GM19239 (cell line): ENCODE results near the gene FAM83D.
"Not testable (repeated sequence)": the region's sequence is repeated elsewhere in the genome, so short reads cannot be mapped to it uniquely, and the experiment has no call there.

ENCODE experiments used
- DNase-seq: peaks from one replicate; pipeline ENCODE4 v3.0.0; 2011; ENCODE audit warnings: low spot score; ENCODE audit not compliant: insufficient read length
- FAIRE-seq: peaks from 2 replicates; lab custom pipeline; 2011; peaks lifted over from hg19 to GRCh38; lab: Jason Lieb, UNC

FAM83D gene

GRCh38 chr20:38931984-38932383 is 5.8 kb downstream of the FAM83D start:
- no peak for FAIRE-seq
- no peak for DNase-seq

- FAIRE-seq (no peak), DNase-seq (no peak)
These were observed 6.4 kb downstream of the FAM83D start for GRCh38 chr20:38932457-38933120.

GRCh38 chr20:38934530-38934929 is 8.3 kb downstream of the FAM83D start:
- FAIRE-seq (no peak), DNase-seq (no peak)

GRCh38 chr20:38935285-38935684 is 9.1 kb downstream of the FAM83D start:
- no peak for DNase-seq
- no peak for FAIRE-seq

- DNase-seq (no peak), FAIRE-seq (no peak)
These were observed 9.8 kb downstream of the FAM83D start for GRCh38 chr20:38935967-38936407.

GRCh38 chr20:38937000-38937399 is 10.8 kb downstream of the FAM83D start:
- FAIRE-seq (no peak), DNase-seq (no peak)

GRCh38 chr20:38937978-38938473 is 11.8 kb downstream of the FAM83D start:
- no peak for DNase-seq
- no peak for FAIRE-seq

- DNase-seq (no peak), FAIRE-seq (no peak)
These were observed 13.5 kb downstream of the FAM83D start for GRCh38 chr20:38939686-38940085.

- DNase-seq = no peak
- no peak for FAIRE-seq
These were observed 14.4 kb downstream of the FAM83D start for GRCh38 chr20:38940644-38941043.

- no peak for DNase-seq
- FAIRE-seq = no peak
These were observed 15.6 kb downstream of the FAM83D start for GRCh38 chr20:38941726-38942389.

GRCh38 chr20:38945012-38945411 is 18.8 kb downstream of the FAM83D start:
- DNase-seq (no peak), FAIRE-seq (no peak)

GRCh38 chr20:38946836-38947235 is 20.6 kb downstream of the FAM83D start:
- FAIRE-seq (no peak), DNase-seq (no peak)

- FAIRE-seq = no peak
- no peak for DNase-seq
These were observed 21.7 kb downstream of the FAM83D start for GRCh38 chr20:38947931-38948362.

- DNase-seq (no peak), FAIRE-seq (no peak)
These were observed 24.0 kb downstream of the FAM83D start for GRCh38 chr20:38950254-38950653.

- DNase-seq = no peak
- FAIRE-seq = no peak
These were observed 25.4 kb downstream of the FAM83D start for GRCh38 chr20:38951611-38952010.

GRCh38 chr20:38952153-38952552 is 25.9 kb downstream of the FAM83D start:
- FAIRE-seq (no peak), DNase-seq (no peak)

- FAIRE-seq (no peak), DNase-seq (no peak)
These were observed 27.6 kb downstream of the FAM83D start for GRCh38 chr20:38953630-38954340.

GRCh38 chr20:38957235-38957876 is 31.1 kb downstream of the FAM83D start:
- DNase-seq (no peak), FAIRE-seq (no peak)

- DNase-seq = no peak
- FAIRE-seq = no peak
These were observed 31.8 kb downstream of the FAM83D start for GRCh38 chr20:38957915-38958485.

GRCh38 chr20:38960187-38960687 is 34.0 kb downstream of the FAM83D start:
- FAIRE-seq, DNase-seq: not testable (repeated sequence)
